Omental fat pad (tissue), 4 donors: ENCODE measurements around the gene JPH2. TPM values are rescaled to one million over a fixed set of nuclear protein-coding genes. Genes with fewer than 3 reads are reported as not detected.

ENCODE experiments used
- ATAC-seq: fragments of 150-250 bp; one replicate; pipeline ENCODE4 v1.9.1; 2016; ENCODE audit warnings: mild to moderate bottlenecking, moderate library complexity; ENCODE audit not compliant: low FRiP score
- DNase-seq: peaks from one replicate; pipeline ENCODE4 v3.0.0-alpha.2; 2019; ENCODE audit warnings: low spot score
- total RNA-seq, 4 donors: library from RNA; depleted of rRNA; stranded (reverse); fragments of >200 nt; gene quantifications; one replicate each; pipeline ENCODE4 v1.1.0, GENCODE V29; 2016
- TF ChIP-seq, protein P1 (sequence below), 3 donors: fragments of 450-650 bp; IDR thresholded peaks; one replicate each; pipeline ENCODE4 v1.5.1; 2016 to 2017; ENCODE audit warnings: antibody characterized with exemption in 3 of 3, mild to moderate bottlenecking in 3 of 3, moderate library complexity in 2 of 3

JPH2 gene
- total RNA-seq, 4 donors from 2014 or later, result 2.6 to 7.9 (median 7.1) TPM

- TF ChIP-seq, protein P1, sequence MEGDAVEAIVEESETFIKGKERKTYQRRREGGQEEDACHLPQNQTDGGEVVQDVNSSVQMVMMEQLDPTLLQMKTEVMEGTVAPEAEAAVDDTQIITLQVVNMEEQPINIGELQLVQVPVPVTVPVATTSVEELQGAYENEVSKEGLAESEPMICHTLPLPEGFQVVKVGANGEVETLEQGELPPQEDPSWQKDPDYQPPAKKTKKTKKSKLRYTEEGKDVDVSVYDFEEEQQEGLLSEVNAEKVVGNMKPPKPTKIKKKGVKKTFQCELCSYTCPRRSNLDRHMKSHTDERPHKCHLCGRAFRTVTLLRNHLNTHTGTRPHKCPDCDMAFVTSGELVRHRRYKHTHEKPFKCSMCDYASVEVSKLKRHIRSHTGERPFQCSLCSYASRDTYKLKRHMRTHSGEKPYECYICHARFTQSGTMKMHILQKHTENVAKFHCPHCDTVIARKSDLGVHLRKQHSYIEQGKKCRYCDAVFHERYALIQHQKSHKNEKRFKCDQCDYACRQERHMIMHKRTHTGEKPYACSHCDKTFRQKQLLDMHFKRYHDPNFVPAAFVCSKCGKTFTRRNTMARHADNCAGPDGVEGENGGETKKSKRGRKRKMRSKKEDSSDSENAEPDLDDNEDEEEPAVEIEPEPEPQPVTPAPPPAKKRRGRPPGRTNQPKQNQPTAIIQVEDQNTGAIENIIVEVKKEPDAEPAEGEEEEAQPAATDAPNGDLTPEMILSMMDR (IDR thresholded peaks at IDR 0.05), result no peak
- DNase-seq (no peak), ATAC-seq (no peak)
Observed at GRCh38 chr20:44182135-44182765, 4.7 kb downstream of the JPH2 start.

DNA sequence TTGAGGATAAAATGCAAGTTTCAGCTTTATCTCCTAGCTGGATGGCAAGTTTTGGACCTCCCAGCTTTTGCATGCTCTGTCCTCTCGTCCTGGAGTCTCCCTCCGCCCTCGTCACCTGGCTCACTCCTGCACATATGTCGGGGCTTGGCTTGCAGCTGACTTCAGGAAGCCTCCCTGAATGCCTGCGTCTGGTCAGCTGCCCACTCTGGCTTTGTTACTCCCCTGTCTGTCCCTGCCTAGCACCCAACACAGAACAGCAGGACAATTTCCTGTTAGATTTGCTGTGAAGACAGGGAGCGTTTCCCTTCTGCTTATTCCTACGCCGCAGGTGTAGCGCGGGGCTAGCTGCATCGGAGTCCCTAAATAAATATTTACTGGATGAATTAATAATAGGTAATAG lies 5.4 kb downstream of the JPH2 start:
- no peak for DNase-seq
- no peak for ATAC-seq
- TF ChIP-seq, protein P1 (IDR thresholded peaks at IDR 0.05), result no peak

DNA sequence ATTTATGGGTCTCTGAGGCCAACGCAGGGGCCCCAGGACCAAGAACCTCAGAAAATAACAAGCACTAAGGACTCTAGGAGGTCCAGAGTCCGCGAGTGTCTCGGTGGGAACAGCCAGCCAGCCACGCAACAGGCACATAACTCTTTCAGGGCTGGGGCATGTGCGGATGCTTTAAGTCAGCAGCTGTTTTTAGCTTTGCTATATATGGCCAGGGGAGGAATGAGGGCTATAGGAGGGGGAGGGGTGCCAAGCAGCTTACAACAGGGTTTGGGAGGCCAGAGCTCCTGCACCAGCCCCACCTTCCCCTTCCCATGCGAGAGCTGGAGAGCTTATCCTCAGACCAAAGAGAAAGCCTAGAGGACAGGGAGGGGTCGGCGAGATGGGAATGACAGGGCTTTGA lies 6.2 kb downstream of the JPH2 start:
- DNase-seq (no peak), ATAC-seq (no peak)
- TF ChIP-seq, protein P1 (IDR thresholded peaks at IDR 0.05), result no peak

DNA sequence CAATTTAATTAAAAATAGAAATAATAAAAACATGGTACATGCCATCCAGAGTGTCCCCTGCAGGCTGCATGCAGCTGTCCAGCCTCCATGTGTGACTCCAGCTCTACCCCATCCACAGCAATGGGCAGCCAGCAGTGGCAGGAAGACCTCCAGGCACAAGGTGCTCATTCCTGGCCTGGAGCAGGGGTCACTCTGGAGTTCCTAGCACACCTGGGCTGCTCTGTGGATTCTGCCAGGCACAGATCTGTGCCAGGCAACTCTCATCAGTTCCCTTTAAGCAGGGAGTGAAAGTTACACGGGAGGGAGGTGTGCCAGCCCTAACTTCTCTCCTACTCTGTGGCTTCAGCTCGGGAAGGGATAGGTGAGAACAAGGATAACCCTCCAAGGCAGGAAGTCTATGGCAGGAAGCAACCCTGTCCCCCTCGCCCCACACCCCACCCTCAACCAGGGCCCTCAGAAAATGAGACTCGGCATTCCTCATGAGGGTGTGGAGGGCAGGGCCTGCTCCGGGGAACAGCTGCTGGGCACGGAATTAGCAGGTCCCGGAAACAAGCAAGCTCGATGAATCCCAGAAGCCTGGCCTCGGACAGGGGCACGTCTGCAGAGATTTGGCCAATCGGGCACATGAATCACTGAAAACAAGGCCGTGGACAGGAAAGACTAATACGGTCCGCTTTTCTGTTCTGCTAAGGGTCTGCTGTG lies 10.0 kb downstream of the JPH2 start:
- DNase-seq, result no peak
- ATAC-seq, result peak; percentile 73
- TF ChIP-seq, protein P1 (IDR thresholded peaks at IDR 0.05), result no peak

GRCh38 chr20:44174996-44175765 lies 11.8 kb downstream of the JPH2 start:
- no peak for ATAC-seq
- TF ChIP-seq, protein P1 (IDR thresholded peaks at IDR 0.05), result no peak
- no peak for DNase-seq

- TF ChIP-seq, protein P1 (IDR thresholded peaks at IDR 0.05), result no peak
- ATAC-seq, result no peak
- no peak for DNase-seq
Observed at GRCh38 chr20:44173846-44174245, 13.1 kb downstream of the JPH2 start.
